ENCODE measurements around the gene HS6ST3.

The HS6ST3 gene

DNA sequence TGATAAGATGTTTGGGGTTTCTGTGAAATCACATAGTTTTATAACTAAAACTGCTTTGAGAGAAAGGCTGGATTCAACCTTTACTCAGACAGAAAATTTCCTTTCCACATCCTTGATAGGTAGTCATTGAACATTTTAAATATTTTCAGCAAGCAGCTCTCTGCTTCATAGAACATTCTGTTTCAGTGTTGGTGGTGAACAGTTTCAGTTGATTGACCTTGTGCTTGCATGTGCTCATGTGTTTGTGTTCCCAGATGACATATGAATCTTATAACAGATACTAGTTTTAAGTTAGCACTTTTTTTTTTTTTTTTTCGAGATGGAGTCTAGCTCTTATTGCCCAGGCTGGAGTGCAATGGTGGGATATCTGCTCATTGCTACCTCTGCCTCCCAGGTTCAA lies 290.1 kb downstream of the HS6ST3 start:
- Histone ChIP-seq H3K4me1 (ENCODE audit: control insufficient read depth, insufficient read depth, low read length) (no peaks in the 10 kb centered on the region), H3K36me3 (ENCODE audit: control insufficient read depth in 2 of 2, insufficient read depth in 2 of 2, low read length in 2 of 2) (no peaks in the 10 kb centered on the region), H3K27ac (ENCODE audit: low read length) (no peak overlapping the region), H3K4me3 (ENCODE audit: low read length in 2 of 2) (no peak overlapping the region), H3K9me3 (ENCODE audit: control insufficient read depth in 2 of 2, low read length in 2 of 2) (no peaks in the 10 kb centered on the region), H3K27me3 (ENCODE audit: control insufficient read depth in 1 of 2, insufficient read depth in 2 of 2, low read length in 2 of 2) (no peaks in the 10 kb centered on the region), H3K9ac (ENCODE audit: low read length in 2 of 2) (no peak overlapping the region)

DNA sequence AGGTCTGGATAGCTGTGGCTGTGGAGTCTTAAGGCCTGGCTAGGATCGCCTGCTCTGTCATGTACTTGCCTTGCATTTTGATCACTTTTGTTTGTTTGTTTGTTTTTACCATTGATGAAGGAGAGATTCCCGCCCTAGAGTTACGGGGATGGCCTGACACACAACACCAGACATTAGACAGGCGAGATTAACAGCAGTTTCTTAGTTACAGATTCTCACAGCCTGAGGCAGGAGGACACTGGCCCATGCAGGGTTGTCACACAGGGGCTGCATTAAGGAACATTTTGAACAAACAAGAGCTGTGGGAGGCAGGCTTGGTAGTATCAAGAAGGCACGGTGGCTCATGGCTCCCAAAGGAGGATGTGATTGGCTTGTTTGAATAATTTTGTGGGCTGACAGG lies 291.8 kb downstream of the HS6ST3 start:
- H3K27ac ChIP-seq (ENCODE audit: low read length), result no peak overlapping the region
- H3K9me3 ChIP-seq (ENCODE audit: control insufficient read depth in 2 of 2, low read length in 2 of 2), result no peaks in the 10 kb centered on the region
- no peaks in the 10 kb centered on the region for H3K27me3 ChIP-seq (ENCODE audit: control insufficient read depth in 1 of 2, insufficient read depth in 2 of 2, low read length in 2 of 2)
- H3K9ac ChIP-seq (ENCODE audit: low read length in 2 of 2), result no peak overlapping the region
- H3K4me1 ChIP-seq (ENCODE audit: control insufficient read depth, insufficient read depth, low read length), result no peaks in the 10 kb centered on the region
- no peak overlapping the region for H3K4me3 ChIP-seq (ENCODE audit: low read length in 2 of 2)
- no peaks in the 10 kb centered on the region for H3K36me3 ChIP-seq (ENCODE audit: control insufficient read depth in 2 of 2, insufficient read depth in 2 of 2, low read length in 2 of 2)

DNA sequence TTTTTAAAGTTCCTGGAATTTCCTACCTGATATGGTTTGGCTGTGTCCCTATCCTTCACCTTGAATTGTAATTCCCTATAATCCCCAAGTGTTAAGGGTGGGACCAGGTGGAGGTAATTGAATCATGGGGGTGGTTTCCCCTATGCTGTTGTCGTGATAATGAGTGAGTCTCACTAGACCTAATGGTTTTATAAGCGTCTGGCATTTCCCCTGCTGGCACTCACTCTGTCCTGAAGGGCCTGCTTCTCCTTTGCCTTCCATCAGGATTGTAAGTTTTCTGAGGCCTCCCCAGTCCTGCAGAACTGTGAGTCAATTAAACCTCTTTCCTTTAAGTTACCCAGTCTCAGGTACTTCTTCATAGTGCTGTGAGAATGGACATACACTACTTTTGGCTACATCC lies 298.7 kb downstream of the HS6ST3 start:
- H3K9ac ChIP-seq (ENCODE audit: low read length in 2 of 2), result no peak overlapping the region
- no peak overlapping the region for H3K27ac ChIP-seq (ENCODE audit: low read length)
- no peaks in the 10 kb centered on the region for H3K9me3 ChIP-seq (ENCODE audit: control insufficient read depth in 2 of 2, low read length in 2 of 2)
- H3K4me1 ChIP-seq (ENCODE audit: control insufficient read depth, insufficient read depth, low read length), result no peaks in the 10 kb centered on the region
- no peak overlapping the region for H3K4me3 ChIP-seq (ENCODE audit: low read length in 2 of 2)
- no peaks in the 10 kb centered on the region for H3K27me3 ChIP-seq (ENCODE audit: control insufficient read depth in 1 of 2, insufficient read depth in 2 of 2, low read length in 2 of 2)
- H3K36me3 ChIP-seq (ENCODE audit: control insufficient read depth in 2 of 2, insufficient read depth in 2 of 2, low read length in 2 of 2), result no peaks in the 10 kb centered on the region

DNA sequence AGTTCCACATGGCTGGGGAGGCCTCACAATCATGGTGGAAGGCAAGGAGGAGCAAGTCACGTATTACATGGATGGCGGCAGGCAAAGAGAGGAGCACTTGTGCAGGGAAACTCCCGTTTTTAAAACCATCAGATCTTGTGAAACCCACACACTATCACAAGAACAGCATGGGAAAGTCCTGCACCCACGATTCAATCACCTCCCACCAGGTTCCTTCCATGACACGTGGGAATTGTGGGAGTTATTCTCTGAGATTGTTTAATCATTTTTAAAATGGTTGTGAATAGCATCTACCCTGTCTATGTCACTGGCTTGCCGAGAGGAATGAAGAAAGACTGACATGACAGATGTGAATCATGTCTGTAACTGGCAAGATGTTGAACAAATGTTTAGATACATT lies 301.7 kb downstream of the HS6ST3 start:
- Histone ChIP-seq H3K27me3 (ENCODE audit: control insufficient read depth in 1 of 2, insufficient read depth in 2 of 2, low read length in 2 of 2) (no peaks in the 10 kb centered on the region), H3K9me3 (ENCODE audit: control insufficient read depth in 2 of 2, low read length in 2 of 2) (no peaks in the 10 kb centered on the region), H3K4me3 (ENCODE audit: low read length in 2 of 2) (no peak overlapping the region), H3K9ac (ENCODE audit: low read length in 2 of 2) (no peak overlapping the region), H3K4me1 (ENCODE audit: control insufficient read depth, insufficient read depth, low read length) (no peaks in the 10 kb centered on the region), H3K27ac (ENCODE audit: low read length) (no peak overlapping the region), H3K36me3 (ENCODE audit: control insufficient read depth in 2 of 2, insufficient read depth in 2 of 2, low read length in 2 of 2) (no peaks in the 10 kb centered on the region)

DNA sequence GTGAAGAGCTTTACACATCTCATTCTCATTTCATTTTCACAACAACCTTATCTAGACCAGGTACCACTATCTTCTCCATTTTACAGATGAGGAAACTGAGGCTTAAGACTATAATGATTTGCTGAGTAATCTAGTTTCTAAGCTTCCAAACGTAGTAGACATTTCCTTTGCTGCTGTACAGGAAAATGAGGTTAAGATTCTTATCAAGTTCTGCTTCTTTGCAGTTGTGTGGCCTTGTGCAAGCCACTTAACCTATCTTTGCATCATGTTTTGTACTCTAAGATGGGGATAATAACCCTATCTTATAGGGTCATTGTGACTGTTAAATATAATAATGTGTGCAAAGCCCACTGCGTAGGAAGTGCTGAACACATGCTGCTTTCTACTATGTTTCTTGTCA lies 307.9 kb downstream of the HS6ST3 start:
- no peak overlapping the region for H3K9ac ChIP-seq (ENCODE audit: low read length in 2 of 2)
- no peak overlapping the region for H3K4me3 ChIP-seq (ENCODE audit: low read length in 2 of 2)
- no peaks in the 10 kb centered on the region for H3K27me3 ChIP-seq (ENCODE audit: control insufficient read depth in 1 of 2, insufficient read depth in 2 of 2, low read length in 2 of 2)
- H3K36me3 ChIP-seq (ENCODE audit: control insufficient read depth in 2 of 2, insufficient read depth in 2 of 2, low read length in 2 of 2), result no peaks in the 10 kb centered on the region
- H3K9me3 ChIP-seq (ENCODE audit: control insufficient read depth in 2 of 2, low read length in 2 of 2), result no peaks in the 10 kb centered on the region
- no peaks in the 10 kb centered on the region for H3K4me1 ChIP-seq (ENCODE audit: control insufficient read depth, insufficient read depth, low read length)
- no peak overlapping the region for H3K27ac ChIP-seq (ENCODE audit: low read length)

DNA sequence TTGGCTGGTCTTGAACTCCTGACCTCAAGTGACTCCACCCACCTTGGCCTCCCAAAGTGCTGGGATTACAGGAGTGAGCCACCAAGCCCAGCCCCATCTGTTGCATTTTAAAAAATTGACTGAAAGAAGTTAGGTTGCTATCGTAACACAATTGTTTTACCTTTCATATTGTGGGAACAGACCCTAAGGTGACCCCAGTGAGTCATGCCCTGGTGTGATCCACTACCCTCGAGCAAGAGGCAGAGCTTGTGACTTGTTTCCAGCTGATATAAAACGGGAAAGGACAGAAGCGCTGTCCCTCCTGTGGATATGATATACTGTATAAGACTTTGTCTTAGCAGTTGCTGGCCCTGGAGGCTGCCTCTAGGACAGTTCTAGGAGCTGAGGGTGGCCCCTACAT lies 308.6 kb downstream of the HS6ST3 start:
- H3K36me3 ChIP-seq (ENCODE audit: control insufficient read depth in 2 of 2, insufficient read depth in 2 of 2, low read length in 2 of 2), result no peaks in the 10 kb centered on the region
- no peaks in the 10 kb centered on the region for H3K9me3 ChIP-seq (ENCODE audit: control insufficient read depth in 2 of 2, low read length in 2 of 2)
- H3K27ac ChIP-seq (ENCODE audit: low read length), result no peak overlapping the region
- no peaks in the 10 kb centered on the region for H3K27me3 ChIP-seq (ENCODE audit: control insufficient read depth in 1 of 2, insufficient read depth in 2 of 2, low read length in 2 of 2)
- no peaks in the 10 kb centered on the region for H3K4me1 ChIP-seq (ENCODE audit: control insufficient read depth, insufficient read depth, low read length)
- no peak overlapping the region for H3K9ac ChIP-seq (ENCODE audit: low read length in 2 of 2)
- no peak overlapping the region for H3K4me3 ChIP-seq (ENCODE audit: low read length in 2 of 2)

DNA sequence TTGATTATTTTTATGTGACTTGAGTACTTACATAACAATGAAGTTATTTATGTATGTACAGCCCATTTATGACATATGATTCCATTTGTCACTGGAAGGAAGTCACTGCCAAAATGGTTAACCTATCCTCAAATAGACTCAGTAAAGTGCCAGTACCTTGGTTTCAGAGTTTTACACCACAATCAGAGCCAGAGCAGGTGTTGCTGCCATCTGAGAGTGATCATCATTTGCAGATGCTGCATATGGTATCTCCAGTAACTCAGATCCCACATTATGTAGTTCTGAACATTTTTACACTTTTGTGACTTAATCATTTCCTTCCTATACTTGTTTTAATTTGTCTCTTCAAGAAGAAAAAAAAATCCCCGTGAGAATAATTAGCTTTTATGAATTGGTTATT lies 313.3 kb downstream of the HS6ST3 start:
- Histone ChIP-seq H3K4me1 (ENCODE audit: control insufficient read depth, insufficient read depth, low read length) (no peaks in the 10 kb centered on the region), H3K9me3 (ENCODE audit: control insufficient read depth in 2 of 2, low read length in 2 of 2) (no peaks in the 10 kb centered on the region), H3K9ac (ENCODE audit: low read length in 2 of 2) (no peak overlapping the region), H3K27ac (ENCODE audit: low read length) (no peak overlapping the region), H3K36me3 (ENCODE audit: control insufficient read depth in 2 of 2, insufficient read depth in 2 of 2, low read length in 2 of 2) (no peaks in the 10 kb centered on the region), H3K27me3 (ENCODE audit: control insufficient read depth in 1 of 2, insufficient read depth in 2 of 2, low read length in 2 of 2) (no peaks in the 10 kb centered on the region), H3K4me3 (ENCODE audit: low read length in 2 of 2) (no peak overlapping the region)

DNA sequence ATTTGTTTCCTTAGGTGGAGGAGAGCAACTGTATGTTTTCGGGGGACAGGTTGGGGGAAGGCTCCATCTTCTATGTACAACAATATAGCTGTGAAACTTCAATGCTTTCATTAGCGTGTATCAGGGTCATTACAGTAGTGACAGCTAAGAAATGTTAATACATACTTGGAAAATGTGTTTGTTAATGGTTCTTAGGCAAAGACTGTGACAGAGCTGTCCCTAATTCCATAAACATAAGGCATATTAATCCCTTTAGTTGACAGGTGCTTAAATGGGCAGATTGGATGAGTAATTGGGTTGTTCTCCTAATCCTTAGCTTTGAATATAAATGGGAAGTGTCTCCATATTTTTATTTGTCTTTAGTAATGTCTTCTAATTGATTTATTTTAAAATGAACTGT lies 313.7 kb downstream of the HS6ST3 start:
- Histone ChIP-seq H3K27me3 (ENCODE audit: control insufficient read depth in 1 of 2, insufficient read depth in 2 of 2, low read length in 2 of 2) (no peaks in the 10 kb centered on the region), H3K4me1 (ENCODE audit: control insufficient read depth, insufficient read depth, low read length) (no peaks in the 10 kb centered on the region), H3K27ac (ENCODE audit: low read length) (no peak overlapping the region), H3K36me3 (ENCODE audit: control insufficient read depth in 2 of 2, insufficient read depth in 2 of 2, low read length in 2 of 2) (no peaks in the 10 kb centered on the region), H3K9ac (ENCODE audit: low read length in 2 of 2) (no peak overlapping the region), H3K9me3 (ENCODE audit: control insufficient read depth in 2 of 2, low read length in 2 of 2) (no peaks in the 10 kb centered on the region), H3K4me3 (ENCODE audit: low read length in 2 of 2) (no peak overlapping the region)

DNA sequence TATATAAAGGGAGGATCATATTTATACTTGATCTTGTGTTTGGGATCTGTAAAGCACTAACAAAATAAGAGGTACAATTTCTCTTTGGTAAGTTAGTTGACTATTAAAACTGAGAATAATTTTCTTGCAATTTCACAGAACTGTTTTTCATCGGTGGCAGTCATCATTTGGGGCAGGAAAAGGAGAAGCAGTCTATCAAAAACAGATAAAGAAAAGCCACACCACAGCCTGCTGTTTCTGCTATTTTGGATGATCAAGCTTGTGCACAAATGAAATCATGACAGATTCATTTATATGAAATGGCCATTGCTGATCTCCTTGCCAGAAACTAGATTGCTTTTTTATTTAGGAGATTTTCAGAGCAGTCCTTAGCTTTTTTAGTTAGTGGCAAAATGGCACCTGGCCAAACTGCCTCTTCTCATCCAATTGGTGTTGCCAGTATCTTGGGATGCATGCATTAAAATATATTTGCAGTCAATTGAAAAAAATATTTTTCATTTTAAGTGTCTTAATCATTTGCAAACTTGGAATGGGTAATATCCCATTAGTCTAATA lies 326.0 kb downstream of the HS6ST3 start:
- H3K36me3 ChIP-seq (ENCODE audit: control insufficient read depth in 2 of 2, insufficient read depth in 2 of 2, low read length in 2 of 2), result no peaks in the 10 kb centered on the region
- no peak overlapping the region for H3K27ac ChIP-seq (ENCODE audit: low read length)
- H3K9me3 ChIP-seq (ENCODE audit: control insufficient read depth in 2 of 2, low read length in 2 of 2), result no peaks in the 10 kb centered on the region

DNA sequence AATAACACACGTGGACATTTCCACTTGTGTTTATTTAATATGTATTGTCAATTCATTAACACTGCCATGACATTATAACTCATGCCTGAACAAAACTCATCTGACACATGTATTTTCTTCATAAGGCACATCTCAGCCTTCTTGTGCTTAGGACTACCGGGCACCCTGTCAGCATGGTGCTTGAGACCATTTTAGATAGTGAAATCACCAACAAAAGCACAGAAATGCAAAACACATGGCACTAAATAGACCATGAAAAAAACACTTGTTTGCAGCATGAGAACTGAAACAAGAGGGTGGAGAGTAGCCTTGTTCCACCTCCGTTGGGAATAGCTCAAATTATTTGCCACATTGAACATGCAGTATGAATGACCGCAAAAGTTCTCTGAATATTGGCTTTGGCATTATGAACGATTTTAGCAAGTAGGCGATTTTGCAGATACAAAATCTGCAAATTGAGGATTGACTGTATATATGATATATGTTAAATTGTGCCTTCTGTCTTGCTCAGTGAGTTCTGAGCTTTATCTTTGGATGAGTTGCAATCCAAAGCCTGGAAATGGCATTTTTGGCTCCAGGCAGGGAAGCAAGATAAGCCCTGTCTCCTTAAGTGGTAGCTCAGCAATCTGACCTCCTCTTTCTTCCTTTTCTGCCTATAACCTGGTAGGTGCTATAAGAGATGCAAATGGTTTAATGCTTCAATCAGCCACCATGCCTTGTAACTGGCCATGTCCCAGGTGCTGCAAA lies 328.2 kb downstream of the HS6ST3 start:
- Histone ChIP-seq H3K4me3 (ENCODE audit: low read length in 2 of 2) (no peak overlapping the region), H3K9ac (ENCODE audit: low read length in 2 of 2) (no peak overlapping the region), H3K4me1 (ENCODE audit: control insufficient read depth, insufficient read depth, low read length) (no peaks in the 10 kb centered on the region), H3K27ac (ENCODE audit: low read length) (no peak overlapping the region), H3K36me3 (ENCODE audit: control insufficient read depth in 2 of 2, insufficient read depth in 2 of 2, low read length in 2 of 2) (no peaks in the 10 kb centered on the region), H3K9me3 (ENCODE audit: control insufficient read depth in 2 of 2, low read length in 2 of 2) (no peaks in the 10 kb centered on the region), H3K27me3 (ENCODE audit: control insufficient read depth in 1 of 2, insufficient read depth in 2 of 2, low read length in 2 of 2) (no peaks in the 10 kb centered on the region)

More for the DNA sequence above, 326.0 kb downstream of the HS6ST3 start:
- H3K4me1 ChIP-seq (ENCODE audit: control insufficient read depth, insufficient read depth, low read length), result no peaks in the 10 kb centered on the region
- H3K4me3 ChIP-seq (ENCODE audit: low read length in 2 of 2), result no peak overlapping the region
- H3K9ac ChIP-seq (ENCODE audit: low read length in 2 of 2), result no peak overlapping the region
- no peaks in the 10 kb centered on the region for H3K27me3 ChIP-seq (ENCODE audit: control insufficient read depth in 1 of 2, insufficient read depth in 2 of 2, low read length in 2 of 2)

DNA sequence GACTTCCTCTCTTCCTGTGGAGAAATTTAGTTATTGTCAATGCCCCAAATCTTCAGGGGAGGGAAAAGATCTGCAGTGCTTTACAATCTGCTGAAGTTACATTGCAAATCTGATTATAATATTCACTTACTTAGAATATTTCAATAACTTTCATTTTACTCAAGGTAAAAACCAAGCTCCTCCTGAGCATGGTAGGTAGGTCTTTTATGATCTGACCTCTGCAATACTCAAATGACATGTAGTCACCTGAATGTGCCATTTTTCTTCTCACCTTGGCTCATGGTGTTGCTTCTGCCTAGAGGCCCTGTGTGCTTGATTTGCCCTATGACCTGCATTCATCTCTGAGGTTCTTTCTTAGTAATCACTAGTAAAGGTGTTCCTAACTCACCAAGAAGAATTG lies 331.4 kb downstream of the HS6ST3 start:
- Histone ChIP-seq H3K27me3 (ENCODE audit: control insufficient read depth in 1 of 2, insufficient read depth in 2 of 2, low read length in 2 of 2) (no peaks in the 10 kb centered on the region), H3K36me3 (ENCODE audit: control insufficient read depth in 2 of 2, insufficient read depth in 2 of 2, low read length in 2 of 2) (no peaks in the 10 kb centered on the region), H3K9me3 (ENCODE audit: control insufficient read depth in 2 of 2, low read length in 2 of 2) (no peaks in the 10 kb centered on the region), H3K27ac (ENCODE audit: low read length) (no peak overlapping the region), H3K4me3 (ENCODE audit: low read length in 2 of 2) (no peak overlapping the region), H3K4me1 (ENCODE audit: control insufficient read depth, insufficient read depth, low read length) (no peaks in the 10 kb centered on the region), H3K9ac (ENCODE audit: low read length in 2 of 2) (no peak overlapping the region)

Data from stomach smooth muscle (tissue), 2 donors.